GM12878 (cell line): ENCODE data around the gene OPTC. TPM values are rescaled to one million over a fixed set of nuclear protein-coding genes. Genes with fewer than 3 reads are reported as not detected.
A peak's percentile ranks its signal among the peaks of the same experiment; 100 is the strongest.

Experiments
- ATAC-seq: fragments of 200-7000 bp; cut with Tn5 transposase; 3 replicates; pipeline ENCODE4 v1.9.1; 2020; ENCODE audit warnings: mild to moderate bottlenecking, moderate library complexity
- BruUV-seq: library from RNA; stranded (reverse); fragments of 400-500 nt; replicated peaks from 2 replicates; lab custom pipeline; 2021; lab: Mats Ljungman, UMichigan
- CTCF ChIA-PET: fragments of 300-600 bp; sonication (Branson Sonifier 250); formaldehyde crosslinking; extraction: SDS; loops from one replicate; lab custom pipeline; 2021; ENCODE audit warnings: inconsistent platforms; lab: Yijun Ruan, JAX
- POLR2A ChIA-PET: fragments of 350-600 bp; formaldehyde crosslinking; extraction: SDS; loops from one replicate; lab custom pipeline; 2021; ENCODE audit warnings: inconsistent platforms; lab: Charles Lee
- RAD21 ChIA-PET: fragments of 300-600 bp; sonication (Branson Sonifier 250); formaldehyde crosslinking; loops from one replicate; lab custom pipeline; 2023; ENCODE audit warnings: antibody characterized with exemption; ENCODE audit not compliant: unreplicated experiment; lab: Charles Lee
- SMC1A ChIA-PET: fragments of 300-600 bp; sonication (Branson Sonifier 250); formaldehyde crosslinking; loops from one replicate; lab custom pipeline; 2023; ENCODE audit not compliant: unreplicated experiment, uncharacterized antibody; lab: Charles Lee
- DNase-seq: peaks from one replicate; pipeline ENCODE4 v3.0.0-alpha.2; 2011; ENCODE audit warnings: low read depth, low spot score
- FAIRE-seq: peaks from 3 replicates; lab custom pipeline; 2011; peaks lifted over from hg19 to GRCh38; lab: Jason Lieb, UNC
- H2AFZ ChIP-seq: 2 replicates; pipeline ENCODE4 v1.6.0; 2011; ENCODE audit warnings: low read depth, low read length, control low read depth; ENCODE audit not compliant: control insufficient read depth
- H3K27ac ChIP-seq: 2 replicates; pipeline ENCODE4 v1.5.1; 2011; ENCODE audit warnings: control low read depth; ENCODE audit not compliant: control insufficient read depth, insufficient read depth
- H3K27me3 ChIP-seq, 2 experiments: replicated peaks in 1 of 2; 2 replicates each; pipeline versions ENCODE4 v1.6.0 to v1.6.1; 2011; ENCODE audit warnings: low read length in 1 of 2; ENCODE audit not compliant: control insufficient read depth in 2 of 2, insufficient read depth in 2 of 2
- H3K36me3 ChIP-seq, 2 experiments: 2 replicates each; pipeline ENCODE4 v1.5.1; 2011; ENCODE audit warnings: low read length in 1 of 2; ENCODE audit not compliant: control insufficient read depth in 2 of 2, insufficient read depth in 2 of 2
- H3K4me1 ChIP-seq: 2 replicates; pipeline ENCODE4 v1.6.1; 2011; ENCODE audit warnings: mild to moderate bottlenecking, low read length, moderate library complexity, mixed read lengths; ENCODE audit not compliant: control insufficient read depth, insufficient read depth
- H3K4me2 ChIP-seq: 2 replicates; pipeline ENCODE4 v1.6.0; 2011; ENCODE audit warnings: control low read depth; ENCODE audit not compliant: control insufficient read depth, insufficient read depth
- H3K4me3 ChIP-seq: fragments of 200-600 bp; sonication (generic); 2 replicates; pipeline ENCODE4 v1.5.1; 2016
- H3K79me2 ChIP-seq: 2 replicates; pipeline ENCODE4 v1.6.0; 2011; ENCODE audit warnings: low read length; ENCODE audit not compliant: control insufficient read depth, insufficient read depth
- H3K9ac ChIP-seq: 2 replicates; pipeline ENCODE4 v1.8.0; 2011; ENCODE audit warnings: low read length, control low read depth, mixed read lengths; ENCODE audit not compliant: control insufficient read depth, insufficient read depth
- H3K9me3 ChIP-seq: replicated peaks from 3 replicates; pipeline ENCODE4 v1.5.1; 2011; ENCODE audit warnings: mild to moderate bottlenecking, low read length; ENCODE audit not compliant: control insufficient read depth, insufficient read depth
- H4K20me1 ChIP-seq: 2 replicates; pipeline ENCODE4 v1.6.0; 2011; ENCODE audit not compliant: control insufficient read depth, insufficient read depth
- CBX3 ChIP-seq: fragments of 200-600 bp; sonication (generic); IDR thresholded peaks from 2 replicates; pipeline ENCODE4 v1.6.1; 2016; ENCODE audit warnings: low read depth, borderline replicate concordance
- FOS ChIP-seq: IDR thresholded peaks from 3 replicates; pipeline ENCODE4 v1.6.1; 2011; ENCODE audit warnings: borderline replicate concordance; ENCODE audit not compliant: insufficient read length; ENCODE audit errors: extremely low read depth
- MYB ChIP-seq: fragments of 150-350 bp; IDR thresholded peaks from 2 replicates; pipeline ENCODE4 v1.6.1; 2014; ENCODE audit warnings: mild to moderate bottlenecking, low read depth, low read length, borderline replicate concordance
- NBN ChIP-seq: fragments of 450-650 bp; IDR thresholded peaks from 2 replicates; pipeline ENCODE4 v1.6.1; 2016
- PKNOX1 ChIP-seq: fragments of 450-650 bp; IDR thresholded peaks from 2 replicates; pipeline ENCODE4 v1.6.1; 2016; ENCODE audit warnings: mild to moderate bottlenecking
- POLR2AphosphoS2 ChIP-seq: IDR thresholded peaks from 2 replicates; pipeline ENCODE4 v1.6.1; 2011; ENCODE audit warnings: low read depth, mild to moderate bottlenecking, low read length, improper control_type of control experiment, moderate library complexity
- RAD21 ChIP-seq: IDR thresholded peaks from 2 replicates; pipeline ENCODE4 v1.6.1; 2011; ENCODE audit warnings: mild to moderate bottlenecking, low read depth, low read length, moderate library complexity; ENCODE audit not compliant: insufficient read depth
- RFX5 ChIP-seq: IDR thresholded peaks from 2 replicates; pipeline ENCODE4 v1.6.1; 2011; ENCODE audit warnings: low read depth, low read length, improper control_type of control experiment
- SMC3 ChIP-seq: IDR thresholded peaks from 2 replicates; pipeline ENCODE4 v1.6.1; 2011; ENCODE audit warnings: low read length, improper control_type of control experiment, borderline replicate concordance
- SUZ12 ChIP-seq: fragments of 200-600 bp; sonication (generic); IDR thresholded peaks from one replicate; pipeline ENCODE4 v1.6.1; 2018; ENCODE audit warnings: antibody characterized with exemption, mild to moderate bottlenecking; ENCODE audit not compliant: unreplicated experiment
- ZNF622 ChIP-seq: fragments of 450-650 bp; IDR thresholded peaks from 2 replicates; pipeline ENCODE4 v1.6.1; 2017; ENCODE audit warnings: mild to moderate bottlenecking, inconsistent platforms
- ZZZ3 ChIP-seq: IDR thresholded peaks from 2 replicates; pipeline ENCODE4 v1.6.1; 2011; ENCODE audit warnings: low read depth; ENCODE audit not compliant: control insufficient read depth, insufficient read length
- WGBS: methylation state at CpG from one replicate; pipeline ENCODE4 v1.1.6; 2016; ENCODE audit warnings: low lambda C conversion rate; ENCODE audit not compliant: insufficient replicate concordance, insufficient coverage; ENCODE audit errors: missing lambda C conversion rate; 5-methylcytosine and 5-hydroxymethylcytosine counted together
- in situ Hi-C: fragments of 300-500 bp; cut with MboI; formaldehyde crosslinking; loops from 9 replicates; pipeline ENCODE4 v1.14.3; 2018; ENCODE audit warnings: mixed read lengths
- intact Hi-C: fragments of 100-400 bp; cut with micrococcal nuclease; formaldehyde crosslinking; loops from one replicate; pipeline ENCODE4 v1.14.2; 2022; ENCODE audit not compliant: unreplicated experiment
- polyA plus RNA-seq, 11 experiments: library from polyadenylated mRNA; depleted of rRNA in 4 of 11; unstranded in 6 of 11; stranded (reverse) in 5 of 11; fragments of >200 nt; fragmentation: Nextera tagmentation in 4 of 11; fragmentation: Illumina TruSeq in 1 of 11; extraction: Ambion mirVana in 4 of 11; extraction: Trizol in 1 of 11; gene quantifications; 1 replicate in 1 of 11; 2 replicates in 10 of 11; pipeline versions ENCODE4 v1.2.1 to v1.2.3, GENCODE V29; 2011 to 2016; ENCODE audit warnings: inconsistent platforms in 2 of 11, missing spikeins in 2 of 11, low read depth in 1 of 11
- total RNA-seq, 4 experiments: library from RNA; depleted of rRNA in 3 of 4; stranded (reverse); fragments of >200 nt in 3 of 4; fragmentation: Illumina TruSeq in 1 of 4; extraction: Trizol in 1 of 4; gene quantifications; 2 replicates each; pipeline versions ENCODE4 v1.2.1 to v1.2.3, GENCODE V29; 2013 to 2021
- TF ChIP-seq, protein P1 (sequence below): IDR thresholded peaks from 2 replicates; pipeline ENCODE4 v1.6.1; 2011; ENCODE audit warnings: mild to moderate bottlenecking, low read depth, low read length, moderate library complexity; ENCODE audit not compliant: insufficient replicate concordance
- TF ChIP-seq, protein P2 (sequence below), 3 experiments: IDR thresholded peaks in 2 of 3; conservative IDR thresholded peaks in 1 of 3; 2 replicates each; pipeline ENCODE4 v1.5.1; 2011; ENCODE audit warnings: low read depth in 3 of 3, low read length in 3 of 3, mild to moderate bottlenecking in 3 of 3, control low read depth in 2 of 3, moderate library complexity in 2 of 3, inconsistent platforms in 1 of 3, mixed read lengths in 1 of 3; ENCODE audit not compliant: control insufficient read depth in 2 of 3, insufficient read depth in 1 of 3; ENCODE audit errors: extremely low read depth in 1 of 3

Gene OPTC
- total and polyA plus RNA-seq, 10 of the 15 experiments (the other 5 are each of a cell fraction or from before 2014, with no cell fraction given), result not detected

GRCh38 chr1:203444171-203444576, 49.8 kb upstream of the OPTC start:
- ATAC-seq (peak; percentile 32; the same call in 1 of the 3 replicates), FAIRE-seq (no peak), DNase-seq (no peak)
- in situ Hi-C loops (loop anchor here (5.0 kb wide), 2 partner anchors 102 to 172 kb away; no protein-coding TSS in a partner anchor), intact Hi-C loops (loop anchor here (1.0 to 5.0 kb wide), 3 partner anchors 43 to 172 kb away; no protein-coding TSS in a partner anchor)
- Histone ChIP-seq H3K27ac (no peak overlapping the region), H3K9ac (no peak overlapping the region), H3K9me3 (no peaks in the 10 kb centered on the region; the same call in 2 of the 3 replicates), H3K27me3 (peaks cover 0 to 3% of the 10 kb centered on the region in 2 experiments; a peak in 2 of 4 replicates), H3K4me2 (no peak overlapping the region), H4K20me1 (no peaks in the 10 kb centered on the region), H2AFZ (no peak overlapping the region), H3K4me1 (no peaks in the 10 kb centered on the region), H3K4me3 (no peak overlapping the region), H3K79me2 (no peaks in the 10 kb centered on the region), H3K36me3 (no peaks in the 10 kb centered on the region)
- TF ChIP-seq NBN (no peak), POLR2AphosphoS2 (no peak), CBX3 (no peak), RAD21 (peak; percentile 65), ZZZ3 (no peak), MYB (no peak), RFX5 (no peak), PKNOX1 (no peak), ZNF622 (no peak), SMC3 (peak; percentile 65; the same call in 1 of the 2 replicates), FOS (no peak), SUZ12 (no peak)
- TF ChIP-seq, protein P1, sequence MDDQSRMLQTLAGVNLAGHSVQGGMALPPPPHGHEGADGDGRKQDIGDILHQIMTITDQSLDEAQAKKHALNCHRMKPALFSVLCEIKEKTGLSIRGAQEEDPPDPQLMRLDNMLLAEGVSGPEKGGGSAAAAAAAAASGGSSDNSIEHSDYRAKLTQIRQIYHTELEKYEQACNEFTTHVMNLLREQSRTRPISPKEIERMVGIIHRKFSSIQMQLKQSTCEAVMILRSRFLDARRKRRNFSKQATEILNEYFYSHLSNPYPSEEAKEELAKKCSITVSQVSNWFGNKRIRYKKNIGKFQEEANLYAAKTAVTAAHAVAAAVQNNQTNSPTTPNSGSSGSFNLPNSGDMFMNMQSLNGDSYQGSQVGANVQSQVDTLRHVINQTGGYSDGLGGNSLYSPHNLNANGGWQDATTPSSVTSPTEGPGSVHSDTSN, result no peak
- TF ChIP-seq, protein P2, sequence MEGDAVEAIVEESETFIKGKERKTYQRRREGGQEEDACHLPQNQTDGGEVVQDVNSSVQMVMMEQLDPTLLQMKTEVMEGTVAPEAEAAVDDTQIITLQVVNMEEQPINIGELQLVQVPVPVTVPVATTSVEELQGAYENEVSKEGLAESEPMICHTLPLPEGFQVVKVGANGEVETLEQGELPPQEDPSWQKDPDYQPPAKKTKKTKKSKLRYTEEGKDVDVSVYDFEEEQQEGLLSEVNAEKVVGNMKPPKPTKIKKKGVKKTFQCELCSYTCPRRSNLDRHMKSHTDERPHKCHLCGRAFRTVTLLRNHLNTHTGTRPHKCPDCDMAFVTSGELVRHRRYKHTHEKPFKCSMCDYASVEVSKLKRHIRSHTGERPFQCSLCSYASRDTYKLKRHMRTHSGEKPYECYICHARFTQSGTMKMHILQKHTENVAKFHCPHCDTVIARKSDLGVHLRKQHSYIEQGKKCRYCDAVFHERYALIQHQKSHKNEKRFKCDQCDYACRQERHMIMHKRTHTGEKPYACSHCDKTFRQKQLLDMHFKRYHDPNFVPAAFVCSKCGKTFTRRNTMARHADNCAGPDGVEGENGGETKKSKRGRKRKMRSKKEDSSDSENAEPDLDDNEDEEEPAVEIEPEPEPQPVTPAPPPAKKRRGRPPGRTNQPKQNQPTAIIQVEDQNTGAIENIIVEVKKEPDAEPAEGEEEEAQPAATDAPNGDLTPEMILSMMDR (IDR thresholded peaks at IDR 0.05 in 2 of 3, conservative IDR thresholded peaks at IDR 0.05 in 1 of 3; ENCODE audit: control insufficient read depth in 2 of 3, extremely low read depth in 1 of 3, insufficient read depth in 1 of 3, low read depth in 3 of 3, low read length in 3 of 3), result peak in 2 of 3 experiments; percentile 18 to 40; a peak in 2 of 6 replicates
- ChIA-PET RAD21 (interaction anchor here (12.1 kb wide), 1 partner anchor 101 kb away, joined by 259 read pairs; no protein-coding TSS in a partner anchor), POLR2A (interaction anchor here (1.0 kb wide), 1 partner anchor 44 kb away, joined by 3 read pairs; no protein-coding TSS in a partner anchor), CTCF (interaction anchor here (0.7 to 10.1 kb wide), 5 partner anchors 15 to 174 kb away, joined by 4 to 429 read pairs (median 37); no protein-coding TSS in a partner anchor), SMC1A (interaction anchor here (1.6 to 10.3 kb wide), 5 partner anchors 19 to 176 kb away, joined by 4 to 295 read pairs (median 14); no protein-coding TSS in a partner anchor)
- BruUV-seq, result no TSS peak
- 6% methylated on average over 1 of the region's 1 CpG for WGBS
